WTC11 (cell line): ENCODE results near the gene TIMM10.

Source experiments
- CTCF ChIP-seq: fragments of 200-600 bp; IDR thresholded peaks from 2 replicates; pipeline ENCODE4 v1.8.0; 2022; ENCODE audit warnings: antibody characterized with exemption
- ESRRA ChIP-seq: sonication (generic); formaldehyde crosslinking; IDR thresholded peaks from 2 replicates; pipeline ENCODE4 v1.8.1; 2022; ENCODE audit warnings: mild to moderate bottlenecking, missing genetic modification reagents, borderline replicate concordance
- MYBL2 ChIP-seq: sonication (generic); formaldehyde crosslinking; IDR thresholded peaks from 2 replicates; pipeline ENCODE4 v1.8.1; 2023; ENCODE audit warnings: mild to moderate bottlenecking, moderate library complexity, missing genetic modification reagents
- NR2C2 ChIP-seq: sonication (generic); formaldehyde crosslinking; IDR thresholded peaks from 2 replicates; pipeline ENCODE4 v1.8.0; 2022; ENCODE audit warnings: mild to moderate bottlenecking, missing genetic modification reagents
- USF2 ChIP-seq: sonication (generic); formaldehyde crosslinking; IDR thresholded peaks from 2 replicates; pipeline ENCODE4 v1.8.1; 2023; ENCODE audit warnings: mild to moderate bottlenecking, missing genetic modification reagents, moderate library complexity

GRCh38 chr11:57508341-57509170, 22.0 kb downstream of the TIMM10 start:
- TF ChIP-seq NR2C2 (CRISPR knock-in tag) (no peak), CTCF (no peak), USF2 (no peak), ESRRA (CRISPR knock-in tag) (no peak), MYBL2 (no peak)
